Adipocyte (in vitro differentiated cells): ENCODE data around the gene CHMP5.

Source experiments
- DNase-seq: peaks from one replicate; pipeline ENCODE4 v3.0.0-alpha.2; 2015; ENCODE audit warnings: low read depth
- H3K27me3 ChIP-seq: replicated peaks from 2 replicates; pipeline ENCODE4 v1.7.0; 2013; ENCODE audit warnings: mild to moderate bottlenecking, low read length, moderate library complexity; ENCODE audit not compliant: control insufficient read depth, insufficient read depth
- H3K36me3 ChIP-seq: 2 replicates; pipeline ENCODE4 v1.7.0; 2013; ENCODE audit warnings: low read length, mild to moderate bottlenecking, moderate library complexity; ENCODE audit not compliant: control insufficient read depth, insufficient read depth, severe bottlenecking
- H3K4me1 ChIP-seq: 2 replicates; pipeline ENCODE4 v1.7.0; 2013; ENCODE audit warnings: mild to moderate bottlenecking, low read length, moderate library complexity; ENCODE audit not compliant: control insufficient read depth, insufficient read depth
- H3K4me3 ChIP-seq: 2 replicates; pipeline ENCODE4 v1.7.0; 2013; ENCODE audit warnings: mild to moderate bottlenecking, low read length, moderate library complexity
- H3K9ac ChIP-seq: 2 replicates; pipeline ENCODE4 v1.7.0; 2013; ENCODE audit warnings: mild to moderate bottlenecking, low read length, moderate library complexity
- H3K9me3 ChIP-seq: 2 replicates; pipeline ENCODE4 v1.7.0; 2013; ENCODE audit warnings: mild to moderate bottlenecking, low read length, moderate library complexity; ENCODE audit not compliant: control insufficient read depth

Gene CHMP5

DNA sequence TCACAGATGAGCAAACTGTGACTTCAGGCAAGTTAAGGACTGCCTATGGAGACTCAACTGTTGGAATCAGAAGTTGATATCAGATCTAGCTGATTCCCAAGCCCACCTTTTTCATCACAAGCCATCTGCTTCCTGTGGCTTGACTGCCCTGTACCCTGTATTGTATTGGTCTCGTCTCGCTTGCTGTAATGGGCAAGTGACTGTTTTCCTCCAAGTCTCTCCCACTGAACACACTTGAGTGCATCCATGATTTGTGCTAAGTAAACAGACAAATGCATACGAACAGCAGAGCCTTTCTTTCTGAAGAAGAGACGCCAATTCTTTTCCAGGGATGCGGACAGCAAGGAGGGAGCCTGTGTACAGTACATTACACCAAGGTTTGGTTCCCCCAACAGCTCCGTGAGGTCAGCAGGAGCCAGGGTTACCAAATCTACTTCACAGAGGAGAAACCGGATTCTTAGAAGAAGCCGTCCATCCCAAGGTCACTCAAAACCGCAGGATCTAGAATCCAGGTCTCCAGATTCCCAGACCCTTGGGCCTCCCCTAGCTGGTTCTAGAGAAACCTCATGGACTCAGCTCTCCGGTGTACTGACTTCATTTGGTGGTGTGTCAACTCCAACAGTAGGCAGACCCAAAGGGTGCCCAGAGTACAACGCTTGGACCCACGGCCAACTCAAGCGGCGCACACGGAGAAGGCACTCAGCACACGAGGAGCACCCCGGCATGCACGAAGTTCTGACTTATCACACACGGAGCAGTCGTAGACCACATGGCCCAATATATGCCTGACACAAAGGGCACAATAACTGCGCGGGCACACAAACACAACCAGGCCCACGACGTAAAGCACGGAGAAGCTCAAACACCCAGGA, 1.5 kb upstream of the CHMP5 start:
- H3K27me3 ChIP-seq = no peaks in the 10 kb centered on the region
- H3K9ac ChIP-seq = peak overlapping the region; percentile 92
- peaks cover 58% of the 10 kb centered on the region for H3K36me3 ChIP-seq
- H3K9me3 ChIP-seq = no peaks in the 10 kb centered on the region
- peaks cover 15% of the 10 kb centered on the region for H3K4me1 ChIP-seq
- peak; percentile 57 for DNase-seq
- H3K4me3 ChIP-seq = peak overlapping the region; percentile 98

DNA sequence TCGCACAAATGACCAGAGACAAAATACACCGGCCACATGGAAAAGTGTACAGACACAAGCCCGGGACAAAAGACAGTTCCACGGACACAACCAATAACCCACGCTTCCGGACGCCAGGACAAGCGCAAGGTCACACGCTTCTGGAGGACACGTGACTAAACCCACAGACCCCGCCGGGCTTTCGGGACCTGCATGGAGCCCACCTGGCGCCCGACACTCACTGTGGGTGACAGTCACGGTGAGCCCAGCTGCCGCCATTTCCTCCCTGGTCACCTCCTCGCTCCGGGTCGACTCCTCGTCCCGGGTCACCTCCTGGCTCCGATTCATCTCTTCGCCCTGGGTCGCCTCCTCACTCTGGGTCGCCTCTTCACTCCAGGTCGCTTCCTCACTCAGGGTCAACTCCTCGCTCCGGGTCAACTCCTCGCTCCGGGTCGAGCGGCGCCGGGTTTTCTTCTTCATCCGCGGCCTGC, 811 bp upstream of the CHMP5 start:
- Histone ChIP-seq H3K9ac (peak overlapping the region; percentile 92), H3K9me3 (no peaks in the 10 kb centered on the region), H3K27me3 (no peaks in the 10 kb centered on the region), H3K4me3 (peak overlapping the region; percentile 98), H3K4me1 (peaks cover 15% of the 10 kb centered on the region), H3K36me3 (peaks cover 58% of the 10 kb centered on the region)
- DNase-seq = peak; percentile 72

DNA sequence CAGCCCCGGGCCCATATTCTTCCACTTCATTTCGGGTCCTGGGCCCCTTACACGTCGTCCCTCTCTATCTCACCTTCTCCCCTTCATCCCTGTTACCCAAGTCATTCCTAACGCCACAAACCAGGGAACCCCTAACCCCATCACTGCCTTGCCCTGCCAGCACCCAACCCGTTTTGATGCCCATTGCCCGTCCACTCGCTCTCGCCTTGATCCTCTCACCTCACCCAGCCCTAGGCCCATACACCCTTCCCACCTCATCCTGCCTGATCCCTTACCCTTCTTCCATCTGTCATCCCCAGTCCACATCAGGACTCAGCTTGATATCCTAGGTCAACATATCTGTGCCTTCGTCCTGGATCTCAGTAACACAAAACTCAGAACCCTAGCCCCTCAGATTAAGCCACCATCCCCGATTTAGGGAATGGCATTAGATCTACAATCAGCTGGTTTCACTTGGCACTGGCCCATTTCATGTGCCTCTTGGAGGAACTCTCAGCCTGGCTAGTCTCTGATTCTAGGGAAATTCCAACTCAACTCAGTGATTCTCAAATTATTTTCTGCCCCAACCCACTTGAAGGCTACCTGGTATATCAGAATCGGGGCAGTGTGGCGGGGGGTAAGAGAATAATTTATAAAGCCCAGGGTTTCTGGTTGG, 489 bp downstream of the CHMP5 start:
- peaks cover 53% of the 10 kb centered on the region for H3K36me3 ChIP-seq
- DNase-seq = peak; percentile 37
- no peaks in the 10 kb centered on the region for H3K9me3 ChIP-seq
- peak overlapping the region; percentile 94 for H3K9ac ChIP-seq
- peak overlapping the region; percentile 91 for H3K4me3 ChIP-seq
- peaks cover 15% of the 10 kb centered on the region for H3K4me1 ChIP-seq
- H3K27me3 ChIP-seq = no peaks in the 10 kb centered on the region

DNA sequence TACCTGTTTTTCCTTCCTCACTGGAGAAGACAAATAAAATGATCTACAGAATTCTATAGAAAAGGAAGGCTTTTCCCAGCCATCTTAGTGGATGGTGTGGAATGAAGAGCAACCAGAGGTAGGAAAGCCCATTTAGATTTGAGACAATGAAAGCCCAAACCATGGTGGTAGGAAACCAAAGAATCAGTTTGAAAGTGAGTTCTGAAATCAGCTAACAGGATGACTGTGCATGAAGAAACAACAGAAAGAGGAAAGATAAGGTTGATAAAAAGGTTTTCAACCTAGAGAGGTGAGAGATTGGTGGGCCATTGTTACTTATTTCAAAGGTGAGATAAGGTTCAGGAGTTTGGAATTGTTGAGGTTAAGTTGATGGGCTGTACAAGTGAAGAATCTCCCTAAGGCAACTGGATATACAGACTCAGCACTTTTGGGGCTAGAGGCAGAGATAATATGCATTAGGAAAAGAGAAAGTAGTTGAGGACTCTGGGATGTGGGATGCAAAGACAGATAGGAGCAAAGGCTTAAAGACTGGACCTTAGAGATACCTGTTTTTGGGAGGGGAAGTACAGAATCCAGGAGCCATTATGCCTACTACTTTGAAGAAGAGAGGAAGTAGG, 2.4 kb downstream of the CHMP5 start:
- no peaks in the 10 kb centered on the region for H3K9me3 ChIP-seq
- H3K4me3 ChIP-seq = no peak overlapping the region
- H3K36me3 ChIP-seq = peaks cover 55% of the 10 kb centered on the region
- no peak overlapping the region for H3K9ac ChIP-seq
- H3K4me1 ChIP-seq = peaks cover 15% of the 10 kb centered on the region
- no peaks in the 10 kb centered on the region for H3K27me3 ChIP-seq
- DNase-seq = no peak

DNA sequence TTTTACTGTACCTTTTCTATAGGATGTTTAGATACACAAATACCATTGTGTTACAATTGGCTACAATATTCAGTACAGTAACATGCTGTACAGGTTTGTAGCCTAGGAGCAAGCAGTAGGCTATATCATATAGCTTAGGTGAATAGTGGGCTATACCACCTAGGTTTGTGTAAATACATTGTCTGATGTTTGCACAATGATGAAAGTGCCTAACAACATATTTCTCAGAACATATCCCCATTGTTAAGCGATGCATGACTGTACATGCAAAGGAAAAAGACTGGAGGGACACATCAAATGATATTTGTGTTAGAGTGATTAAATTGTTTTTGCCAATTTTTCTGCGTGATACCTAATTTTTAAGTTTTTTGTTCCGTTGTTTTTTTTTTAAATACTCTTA, 5.3 kb downstream of the CHMP5 start:
- Histone ChIP-seq H3K27me3 (no peaks in the 10 kb centered on the region), H3K9ac (no peak overlapping the region), H3K4me1 (peaks cover 8% of the 10 kb centered on the region), H3K4me3 (no peak overlapping the region), H3K36me3 (peaks cover 79% of the 10 kb centered on the region), H3K9me3 (no peaks in the 10 kb centered on the region)
- no peak for DNase-seq

DNA sequence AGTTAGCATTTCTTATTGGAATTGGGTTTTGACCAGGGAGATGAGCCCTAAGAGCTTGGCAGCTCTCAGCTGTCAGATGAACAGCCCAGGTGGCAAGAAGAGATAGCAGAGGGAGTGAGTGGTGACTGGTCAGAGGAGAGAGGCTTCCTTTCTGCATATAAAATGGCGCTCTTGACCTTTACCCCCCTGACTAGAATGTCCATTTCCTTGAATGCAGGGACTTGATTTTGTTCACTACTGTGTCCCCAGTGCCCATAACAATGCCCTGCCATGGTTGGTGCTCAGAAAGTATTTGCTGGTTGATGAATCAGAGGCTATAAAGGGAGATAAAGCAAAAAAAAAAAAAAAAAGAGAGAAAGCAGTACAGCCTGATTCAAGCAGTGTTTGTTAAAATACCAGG, 7.2 kb downstream of the CHMP5 start:
- Histone ChIP-seq H3K27me3 (no peaks in the 10 kb centered on the region), H3K4me3 (no peak overlapping the region), H3K9me3 (no peaks in the 10 kb centered on the region), H3K9ac (no peak overlapping the region), H3K36me3 (peaks cover 91% of the 10 kb centered on the region), H3K4me1 (no peaks in the 10 kb centered on the region)
- DNase-seq = peak; percentile 15

DNA sequence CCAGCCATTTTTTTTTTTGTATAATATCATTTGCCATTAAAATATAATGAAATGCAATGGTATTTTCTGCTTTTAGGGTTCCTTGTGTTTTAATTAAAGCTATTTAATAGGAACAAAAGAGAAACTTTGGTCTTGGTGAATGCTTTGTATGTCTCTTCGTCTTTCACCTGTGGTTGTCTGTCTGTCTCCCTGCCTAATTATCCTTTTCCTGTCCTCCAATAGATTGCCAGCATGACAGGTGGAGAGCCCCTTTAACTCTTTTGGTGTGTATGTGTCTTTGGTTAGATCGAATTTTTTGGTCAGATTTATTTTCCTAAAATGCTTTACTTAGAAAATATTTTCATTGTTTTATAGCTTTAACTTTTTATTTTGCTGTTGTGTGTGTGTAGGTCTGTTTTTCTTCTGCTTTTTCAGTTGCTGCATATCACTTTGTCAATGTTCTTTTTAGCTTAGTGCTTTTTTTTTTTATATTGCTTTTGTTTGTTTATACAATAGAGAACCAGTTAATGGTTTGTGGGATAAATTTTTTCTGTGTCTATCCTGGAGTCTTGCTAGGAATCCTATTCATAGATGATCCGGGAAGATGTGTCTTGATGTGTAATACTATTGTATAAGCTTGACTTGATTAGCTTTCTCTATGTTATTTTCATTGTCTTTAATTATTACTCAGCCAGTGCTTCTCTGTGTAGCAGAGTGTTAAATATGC, 8.6 kb downstream of the CHMP5 start:
- Histone ChIP-seq H3K4me1 (no peaks in the 10 kb centered on the region), H3K36me3 (peaks cover 91% of the 10 kb centered on the region), H3K27me3 (no peaks in the 10 kb centered on the region), H3K9me3 (no peaks in the 10 kb centered on the region), H3K9ac (no peak overlapping the region), H3K4me3 (no peak overlapping the region)
- DNase-seq = no peak

DNA sequence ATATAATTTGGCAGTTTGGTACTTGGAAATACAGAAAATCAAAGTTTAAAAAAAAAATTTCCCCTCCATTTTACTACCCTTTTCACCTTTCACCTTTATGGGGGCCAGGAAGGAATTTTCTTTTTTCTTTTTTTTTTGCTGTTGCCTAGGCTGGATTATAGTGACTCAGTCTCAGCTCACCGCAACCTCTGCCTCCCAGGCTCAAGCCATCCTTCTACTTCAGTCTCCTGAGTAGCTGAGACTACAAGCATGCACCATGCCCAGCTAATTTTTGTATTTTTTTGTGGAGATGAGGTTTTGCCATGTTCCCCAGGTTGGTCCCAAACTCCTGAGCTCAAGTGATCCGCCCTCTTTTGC, 9.1 kb downstream of the CHMP5 start:
- Histone ChIP-seq H3K36me3 (peaks cover 91% of the 10 kb centered on the region), H3K27me3 (no peaks in the 10 kb centered on the region)

DNA sequence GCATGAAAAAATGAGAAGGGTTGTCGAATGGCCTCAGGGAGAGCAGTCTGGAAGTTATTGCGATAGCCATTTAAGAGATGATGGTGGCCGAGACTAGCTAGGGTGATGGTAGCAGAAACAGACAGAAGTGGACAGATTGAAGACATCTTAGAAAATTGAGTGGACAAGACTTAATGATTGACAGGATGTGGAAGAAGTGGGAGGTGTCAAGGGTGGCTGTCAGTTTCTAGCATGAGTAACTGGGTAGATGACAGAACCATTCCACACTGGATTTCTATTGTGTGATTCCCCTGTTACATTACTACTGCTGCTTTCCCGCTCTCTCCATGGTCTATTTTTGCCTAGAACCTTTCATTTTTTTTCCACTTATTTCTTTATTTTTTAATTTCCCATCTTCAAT, 12.6 kb downstream of the CHMP5 start:
- no peaks in the 10 kb centered on the region for H3K9me3 ChIP-seq
- H3K36me3 ChIP-seq = peaks cover 92% of the 10 kb centered on the region
- H3K27me3 ChIP-seq = no peaks in the 10 kb centered on the region
- no peak overlapping the region for H3K4me3 ChIP-seq
- H3K4me1 ChIP-seq = no peaks in the 10 kb centered on the region
- DNase-seq = no peak
- no peak overlapping the region for H3K9ac ChIP-seq

More for the DNA sequence above, 9.1 kb downstream of the CHMP5 start:
- Histone ChIP-seq H3K4me1 (no peaks in the 10 kb centered on the region), H3K9ac (no peak overlapping the region), H3K4me3 (no peak overlapping the region), H3K9me3 (no peaks in the 10 kb centered on the region)
- no peak for DNase-seq

DNA sequence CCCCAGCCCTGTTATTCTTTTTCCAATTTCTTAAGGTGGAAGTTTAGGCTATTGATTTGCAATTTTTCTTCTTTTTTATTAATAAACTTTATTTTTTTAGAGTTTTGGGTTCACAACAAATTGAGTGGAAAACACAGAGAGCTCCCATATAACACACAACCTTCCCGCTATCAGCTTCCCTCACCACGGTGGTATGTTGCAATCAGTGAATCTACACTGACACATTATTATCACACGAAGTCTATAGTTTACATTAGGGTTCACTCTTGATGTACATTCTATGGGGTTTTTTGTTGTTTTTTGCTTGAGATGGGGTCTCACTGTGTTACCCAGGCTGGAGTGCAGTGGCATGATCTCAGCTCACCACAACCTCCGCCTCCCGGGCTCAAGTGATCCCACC, 20.7 kb downstream of the CHMP5 start:
- Histone ChIP-seq H3K9ac (no peak overlapping the region), H3K4me1 (peaks cover 4% of the 10 kb centered on the region), H3K4me3 (no peak overlapping the region), H3K36me3 (peaks cover 36% of the 10 kb centered on the region), H3K9me3 (no peaks in the 10 kb centered on the region), H3K27me3 (no peaks in the 10 kb centered on the region)
- DNase-seq = no peak

DNA sequence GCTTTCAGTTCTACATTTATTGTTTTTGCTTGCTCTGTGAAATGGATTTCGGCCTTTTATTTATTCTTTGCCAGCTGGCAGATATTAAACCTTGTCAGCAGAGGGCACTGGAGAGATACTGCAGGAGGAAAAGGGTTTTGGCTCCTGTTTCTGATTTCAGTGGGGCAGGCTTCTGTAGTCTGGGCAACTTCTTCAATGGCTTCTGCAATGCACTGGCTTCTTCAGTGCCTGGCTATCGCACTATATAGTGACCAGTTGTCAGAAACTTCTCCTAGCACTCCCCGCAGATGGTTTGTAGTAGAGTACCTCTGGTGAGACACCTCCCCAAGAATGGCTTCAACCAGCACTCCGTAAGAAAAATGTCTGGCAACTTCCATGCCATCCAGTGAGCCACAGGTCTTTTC, 22.2 kb downstream of the CHMP5 start:
- H3K4me1 ChIP-seq = peaks cover 13% of the 10 kb centered on the region
- no peaks in the 10 kb centered on the region for H3K9me3 ChIP-seq
- H3K9ac ChIP-seq = peak overlapping the region; percentile 10
- peaks cover 24% of the 10 kb centered on the region for H3K36me3 ChIP-seq
- no peak overlapping the region for H3K4me3 ChIP-seq
- H3K27me3 ChIP-seq = no peaks in the 10 kb centered on the region
- peak; percentile 94 for DNase-seq
